ENCODE results near the gene CORIN.
"Not testable (repeated sequence)": the region's sequence is repeated elsewhere in the genome, so short reads cannot be mapped to it uniquely, and the experiment has no call there.

Gene CORIN

DNA sequence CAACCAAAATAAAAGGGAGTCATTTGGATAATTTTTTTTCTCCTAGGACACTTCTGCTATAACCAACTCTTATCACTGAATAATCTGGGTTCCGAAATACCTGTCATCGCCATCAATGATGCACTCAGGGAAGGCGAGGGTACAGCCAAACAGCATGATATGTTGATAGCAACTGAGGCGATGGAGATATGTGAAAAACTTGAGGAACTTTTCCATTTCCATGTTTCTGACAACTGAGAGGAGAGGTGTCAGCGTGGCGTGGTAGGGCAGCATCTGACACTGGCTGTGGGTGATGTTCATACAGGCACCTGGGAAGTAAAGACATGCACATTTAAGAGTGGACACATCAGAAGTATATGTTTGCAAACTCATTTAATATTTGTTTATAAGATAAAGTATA, 74.6 kb downstream of the CORIN start:
- DNase-seq = no peak

DNA sequence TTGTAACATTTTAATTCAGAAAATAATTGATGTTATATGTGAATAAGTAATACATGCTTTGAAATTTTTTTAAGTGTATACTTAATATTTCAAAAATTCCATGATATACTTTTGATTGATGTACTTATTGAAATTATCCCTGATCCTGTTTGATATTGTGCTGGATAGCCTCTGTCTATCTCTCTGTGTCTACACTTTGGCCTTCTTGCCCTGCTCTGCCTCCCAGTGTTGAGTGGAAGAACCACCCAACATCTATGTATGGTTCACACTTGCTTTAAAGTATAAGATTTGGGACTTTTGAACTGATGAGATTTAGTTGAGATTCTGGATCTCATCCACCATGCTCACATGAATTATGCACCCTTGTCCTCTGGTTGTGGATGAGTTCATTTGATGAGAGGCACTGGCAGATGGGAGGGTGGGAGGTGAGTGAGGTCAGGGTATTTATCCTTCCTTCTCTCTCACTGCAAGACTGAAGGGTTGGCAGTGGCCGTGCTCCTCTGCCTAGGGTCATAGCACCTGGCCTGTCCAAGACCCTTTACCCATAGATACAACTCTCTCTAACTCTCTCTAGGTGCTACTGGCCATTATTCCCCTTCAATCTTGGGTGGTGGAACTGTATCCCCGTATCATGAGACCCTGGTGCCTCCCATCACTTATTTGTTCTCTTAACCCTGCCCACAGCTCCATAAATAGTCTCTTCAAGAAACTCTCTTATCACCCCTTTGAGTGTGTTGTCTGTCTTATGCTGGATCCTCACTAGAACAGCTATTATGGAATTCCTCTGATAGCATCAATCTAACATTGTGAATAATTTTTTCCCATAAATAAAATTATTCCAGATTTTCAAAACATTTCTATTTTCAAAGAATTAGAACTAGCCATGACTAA, 75.2 kb downstream of the CORIN start:
- no peak for DNase-seq

DNA sequence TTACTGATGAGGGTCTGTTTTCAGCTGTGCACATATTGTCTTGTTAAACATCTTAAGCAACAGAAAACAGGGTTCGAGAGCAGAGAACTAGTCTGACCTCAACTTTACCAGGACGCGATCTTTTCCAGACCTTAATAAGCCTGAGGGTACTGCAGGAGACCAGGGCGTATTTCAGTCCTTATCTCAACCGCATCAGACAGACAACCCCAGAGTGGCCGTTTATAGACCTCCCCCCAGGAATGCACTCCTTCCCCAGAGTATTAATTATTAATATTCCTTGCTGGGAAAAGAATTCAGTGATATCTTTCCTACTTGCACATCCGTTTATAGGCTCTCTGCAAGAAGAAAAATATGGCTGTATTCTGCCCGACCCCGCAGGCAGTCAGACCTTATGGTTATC, 84.6 kb downstream of the CORIN start:
- not testable (repeated sequence) for DNase-seq

DNA sequence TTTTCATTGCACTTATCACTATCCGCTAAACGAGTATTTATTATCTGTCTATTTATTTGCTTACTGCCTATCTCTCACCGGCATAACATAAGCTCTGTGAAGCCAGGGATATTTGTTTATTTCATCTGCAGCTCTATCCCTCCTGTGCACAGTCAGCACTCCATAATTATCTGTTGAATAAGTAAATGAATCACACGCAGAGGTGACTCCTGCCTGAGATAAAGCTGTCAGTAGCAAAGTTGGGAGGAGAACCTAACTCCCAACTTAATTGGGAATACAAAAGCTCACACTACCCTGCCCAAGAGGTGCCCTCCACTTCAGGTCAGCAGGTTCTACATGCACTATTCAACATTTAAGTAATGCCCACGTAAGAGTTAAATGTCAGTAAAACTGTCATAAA, 85.7 kb downstream of the CORIN start:
- no peak for DNase-seq

DNA sequence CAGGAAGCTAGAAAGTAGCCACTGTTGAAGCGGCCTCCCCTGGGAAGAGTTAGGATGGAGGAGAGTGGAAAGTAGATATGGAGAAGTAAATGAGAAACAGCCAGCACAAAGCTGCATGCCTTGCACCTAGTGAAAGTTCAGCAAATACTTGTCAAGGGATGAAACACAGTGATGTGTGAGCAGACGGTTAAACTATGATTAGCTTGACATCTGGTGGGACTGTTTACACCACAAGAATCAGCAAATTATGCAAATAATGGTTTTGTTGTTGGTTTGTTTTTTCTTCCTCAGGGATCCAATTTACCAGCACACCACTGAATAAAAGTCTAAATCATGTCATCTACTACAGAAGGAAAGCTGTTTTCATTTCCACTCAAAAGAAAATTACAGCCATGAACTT, 87.1 kb downstream of the CORIN start:
- DNase-seq = no peak

DNA sequence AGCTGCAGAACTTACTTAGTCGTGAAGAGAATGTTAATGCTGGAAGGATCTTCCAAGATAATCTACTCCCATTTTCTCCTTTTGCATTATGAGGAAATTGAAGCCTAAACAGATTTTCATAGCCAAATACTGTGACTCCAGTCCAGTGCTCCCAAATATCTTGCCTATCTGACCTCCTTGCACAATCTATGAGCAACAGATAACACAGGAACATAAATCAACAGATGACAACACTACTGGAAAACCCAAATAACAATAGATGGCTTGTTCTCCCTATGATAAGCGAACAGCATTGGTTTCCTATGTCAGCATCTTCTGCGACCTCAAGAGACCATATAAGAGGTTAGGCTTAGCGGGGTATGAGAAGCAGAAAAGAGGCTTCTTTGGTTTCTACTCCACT, 88.0 kb downstream of the CORIN start:
- DNase-seq = no peak

DNA sequence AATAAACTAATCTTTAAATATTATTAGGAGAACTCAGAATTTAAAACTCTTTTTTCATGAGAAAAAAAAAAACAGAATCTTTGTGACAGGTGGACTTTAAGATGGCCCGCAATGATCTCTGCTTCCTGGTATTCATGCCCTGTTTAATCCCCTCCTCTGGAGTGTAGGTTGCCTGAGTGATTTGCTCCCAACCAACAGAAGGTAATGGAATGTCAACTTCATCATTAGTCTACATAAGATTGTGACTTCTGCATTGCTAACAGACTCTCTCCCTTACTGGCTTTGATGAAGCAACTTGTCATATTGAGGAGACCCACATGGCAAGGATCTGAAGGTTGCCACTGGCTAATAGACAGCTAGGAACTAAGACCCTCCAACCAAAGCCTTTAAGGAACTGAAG, 88.8 kb downstream of the CORIN start:
- DNase-seq = no peak

DNA sequence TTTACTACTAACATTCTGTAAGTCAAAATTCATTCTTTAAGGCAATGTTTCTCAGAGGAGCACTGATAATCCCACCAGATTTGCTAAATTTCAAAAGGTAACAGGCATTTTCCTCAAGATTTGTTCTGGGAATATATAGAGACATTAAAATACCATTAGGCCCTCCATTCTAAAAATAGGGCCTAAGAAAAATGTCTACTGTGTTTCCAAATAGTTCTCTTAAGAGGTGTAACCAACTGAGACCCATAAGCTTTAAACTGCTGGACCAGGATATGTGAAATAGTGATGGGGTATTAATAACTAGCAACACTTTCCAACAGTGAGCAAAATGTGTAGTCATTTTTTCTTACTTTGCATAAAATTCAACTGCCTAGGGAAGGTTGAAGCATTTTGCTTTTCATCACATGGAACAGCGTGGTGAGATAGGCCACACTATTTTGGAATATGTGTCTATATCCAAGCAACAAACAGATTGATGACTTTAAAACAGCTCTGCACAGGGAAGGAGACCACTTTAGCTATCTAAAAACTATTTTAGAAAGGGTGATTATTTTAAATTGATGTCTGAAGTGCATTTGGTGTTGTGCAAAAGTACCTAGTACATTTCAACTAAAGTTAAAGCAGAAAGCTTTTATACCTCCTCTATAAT, 89.9 kb downstream of the CORIN start:
- no peak for DNase-seq

DNA sequence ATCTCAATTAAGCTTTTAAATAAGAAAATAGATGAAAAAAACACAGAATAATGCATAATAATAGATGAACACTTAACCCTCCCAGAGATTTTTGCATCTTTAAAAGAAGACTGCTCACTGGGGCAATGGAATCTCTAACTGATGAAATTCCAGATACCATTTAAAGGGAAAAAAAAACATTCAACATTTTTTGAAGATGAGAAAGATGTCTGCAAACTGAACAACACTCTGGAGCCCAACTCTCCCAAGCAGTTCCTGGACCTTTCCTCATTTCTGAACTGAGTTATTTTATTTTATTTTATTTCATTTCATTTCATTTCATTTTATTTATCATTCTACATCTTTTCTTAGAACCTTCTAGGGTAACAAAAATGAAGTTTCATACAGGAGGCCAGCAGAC, 90.7 kb downstream of the CORIN start:
- no peak for DNase-seq

DNA sequence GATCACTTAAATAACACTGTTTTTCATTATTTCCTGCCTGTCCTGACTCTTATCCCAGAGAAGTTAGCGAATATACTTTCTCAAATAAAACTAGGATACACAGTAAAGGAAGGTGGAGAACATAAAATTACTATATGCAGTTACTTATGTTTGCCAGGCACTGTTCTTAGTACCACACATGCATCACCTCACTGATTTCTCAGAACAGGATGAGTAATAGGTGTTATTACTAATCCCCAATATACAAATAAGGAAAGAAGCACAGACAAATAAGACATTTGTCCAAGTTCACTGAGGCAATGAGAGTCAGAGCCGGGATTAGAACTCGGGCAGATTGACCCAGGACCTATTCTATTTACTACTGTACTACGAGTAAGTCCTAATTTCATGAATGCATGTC, 91.7 kb downstream of the CORIN start:
- DNase-seq = no peak

DNA sequence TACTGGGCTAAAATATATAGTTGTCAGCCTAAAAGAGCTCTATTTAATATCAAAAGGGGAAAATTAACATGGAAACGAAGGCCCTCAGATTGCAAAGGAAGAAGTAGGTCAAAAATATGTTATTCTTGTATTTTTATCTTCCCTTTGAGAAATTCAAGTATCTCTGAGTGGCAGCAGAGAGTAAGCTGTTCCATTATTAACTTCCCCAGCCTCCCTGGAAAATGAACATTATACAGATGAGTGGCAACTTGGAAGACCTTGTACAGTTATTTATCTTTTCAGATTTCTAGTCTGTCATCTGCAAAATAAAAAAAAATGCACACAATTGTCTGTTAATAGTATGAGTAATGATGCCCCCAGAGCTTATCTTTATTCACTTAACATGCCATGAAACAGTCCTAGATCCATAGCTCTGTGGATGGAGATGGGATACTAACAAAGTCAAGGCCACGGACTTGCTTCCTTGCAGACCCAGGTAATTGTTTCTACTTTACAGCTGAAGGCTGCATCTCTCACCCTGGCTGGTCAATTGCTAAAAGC, 93.0 kb downstream of the CORIN start:
- DNase-seq = no peak

DNA sequence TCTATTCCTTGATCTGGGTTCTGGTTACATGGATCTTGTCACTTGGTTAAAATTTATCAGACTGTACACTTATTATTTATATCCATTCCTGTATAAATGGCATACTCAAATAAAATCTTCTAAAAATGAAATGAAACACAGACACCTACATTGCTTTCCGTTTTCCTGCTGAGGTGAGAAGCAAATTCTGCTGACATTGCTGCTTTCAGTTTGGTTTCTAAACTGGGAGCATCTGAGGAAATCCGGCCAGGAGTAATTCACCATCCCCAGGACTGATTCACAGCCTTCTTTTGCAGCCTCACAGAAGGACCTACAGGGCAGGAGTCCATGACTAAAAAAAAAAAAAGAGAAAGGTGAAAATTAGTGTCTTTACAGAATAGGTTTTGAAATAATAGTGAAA, 93.6 kb downstream of the CORIN start:
- DNase-seq = no peak

DNA sequence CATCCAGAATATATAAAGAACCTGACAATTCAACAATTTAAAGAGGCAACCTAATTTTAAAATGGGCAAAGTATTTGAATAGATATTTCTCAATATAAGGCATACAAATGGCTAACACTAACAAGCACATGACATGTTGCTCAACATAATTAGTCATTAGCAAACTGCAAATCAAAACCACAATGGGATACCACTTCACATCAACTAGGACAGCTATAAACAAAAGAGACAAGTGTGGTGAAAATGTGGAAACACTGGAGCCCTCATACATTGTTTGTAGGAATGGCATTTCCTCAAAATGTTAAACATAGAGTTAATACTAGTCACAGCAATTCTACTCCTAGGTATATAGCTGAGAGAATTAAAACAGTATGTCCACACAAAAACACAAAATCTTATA, 96.7 kb downstream of the CORIN start:
- no peak for DNase-seq

DNA sequence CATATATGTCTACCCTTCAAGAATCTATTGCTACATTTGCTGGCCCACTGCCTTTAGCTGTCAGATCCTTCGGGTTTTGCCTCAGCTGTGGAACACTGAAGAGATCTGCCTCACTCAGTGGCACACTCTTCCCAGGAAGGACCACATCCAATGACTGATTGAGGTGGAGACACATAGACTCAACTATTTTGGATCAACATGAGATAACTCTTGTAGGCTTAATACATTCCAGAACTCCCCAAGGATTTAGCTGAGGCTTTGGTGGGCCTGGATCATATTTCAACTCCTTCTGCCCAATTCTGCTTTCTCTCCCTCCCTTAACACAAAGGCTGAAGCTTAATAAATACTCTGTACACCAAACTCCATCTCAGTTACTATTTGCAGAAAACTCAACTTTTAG, 100.5 kb downstream of the CORIN start:
- DNase-seq = no peak

DNA sequence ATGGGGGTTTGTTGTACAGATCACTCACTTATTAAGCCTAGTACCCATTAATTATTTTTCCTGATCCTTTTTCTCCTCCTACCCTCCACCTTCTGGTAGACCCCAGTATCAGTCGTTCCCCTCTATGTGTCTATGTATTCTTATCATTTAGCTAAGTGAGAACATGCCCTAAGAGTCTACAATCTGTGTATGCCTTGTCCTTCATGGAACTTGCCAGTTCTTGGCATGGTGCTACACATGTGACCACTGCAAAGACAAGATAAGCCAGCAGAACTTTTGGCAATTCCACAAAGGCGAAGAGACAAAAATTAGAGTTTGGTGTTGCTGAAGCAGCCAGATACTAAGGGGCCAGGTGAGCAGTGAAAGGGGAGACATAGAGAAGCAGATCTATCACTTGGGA, 101.3 kb downstream of the CORIN start:
- DNase-seq = no peak

DNA sequence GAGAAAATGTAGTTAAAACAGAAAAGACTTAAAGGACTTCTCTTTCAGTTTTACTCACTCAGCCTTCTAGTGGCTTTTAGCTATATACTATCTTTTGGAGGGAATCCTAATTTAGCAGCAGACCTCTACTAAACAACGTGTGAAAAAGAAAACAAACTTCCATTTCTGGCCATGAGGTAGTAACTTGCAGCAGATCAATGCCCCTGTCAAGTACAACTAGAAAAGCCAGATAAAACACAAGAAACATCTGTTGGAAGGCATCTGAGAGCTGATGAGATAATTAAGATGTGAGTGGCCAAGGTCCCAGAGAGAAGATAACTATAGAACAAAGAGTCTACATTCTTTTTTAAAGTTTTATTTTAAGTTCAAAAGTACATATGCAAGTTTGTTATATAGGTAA, 101.7 kb downstream of the CORIN start:
- no peak for DNase-seq

DNA sequence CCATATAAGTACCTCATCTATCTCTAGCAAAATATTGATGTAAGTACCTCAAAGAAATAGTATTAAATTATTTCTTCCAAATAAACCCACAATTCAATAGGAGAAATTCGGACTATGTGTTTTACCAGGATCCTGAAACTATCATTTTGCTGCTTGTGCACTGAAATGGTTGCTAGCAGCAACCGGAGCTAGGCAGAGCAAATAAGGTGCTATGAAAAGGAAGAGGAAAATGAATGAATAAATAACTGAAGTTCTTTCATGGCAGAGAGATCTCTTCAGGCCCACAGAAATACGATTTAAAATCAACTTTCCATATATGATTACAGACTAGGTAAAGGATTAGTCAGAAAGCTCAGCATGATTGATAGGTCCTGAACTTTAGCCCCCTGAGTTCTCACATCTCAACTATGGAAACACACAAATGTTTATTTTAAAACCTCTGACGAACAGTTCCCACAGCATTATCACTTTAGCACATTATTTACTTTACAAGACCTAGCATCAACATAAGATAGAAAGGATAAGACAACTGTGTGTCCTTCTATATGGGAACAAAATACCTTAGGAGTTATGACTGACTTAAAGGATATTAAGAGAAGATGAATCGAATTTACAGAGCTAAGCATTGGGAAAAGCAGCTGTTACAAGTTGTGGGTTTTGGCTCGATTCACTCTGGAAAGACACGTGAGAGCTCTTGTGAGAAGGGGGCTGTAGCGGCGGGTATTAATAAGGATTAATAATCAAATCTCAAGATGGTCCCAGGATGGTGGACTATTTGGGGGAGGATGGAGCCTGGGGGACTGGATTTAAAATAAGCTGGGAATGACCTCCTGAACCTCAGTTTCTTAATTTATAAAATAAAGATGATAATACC, 104.3 kb downstream of the CORIN start:
- no peak for DNase-seq

DNA sequence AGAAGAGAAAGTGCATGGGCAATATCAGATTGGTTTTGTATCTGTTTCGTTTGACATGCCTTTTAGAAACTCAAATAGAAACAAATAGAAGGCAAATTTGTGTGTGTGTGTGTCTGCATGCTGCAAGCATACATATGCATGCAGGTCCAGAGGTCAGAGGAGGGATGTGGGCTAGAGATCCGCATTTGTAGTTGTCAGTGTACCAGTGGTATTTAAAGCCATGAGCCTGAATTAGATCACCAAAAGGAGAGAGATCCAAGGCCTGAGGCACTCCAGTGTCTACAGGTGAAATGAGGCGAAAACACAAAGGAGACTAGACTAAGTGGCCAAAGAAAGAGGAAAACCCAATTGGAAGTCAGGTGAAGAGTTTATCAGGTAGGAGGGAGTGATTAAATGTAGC, 106.7 kb downstream of the CORIN start:
- DNase-seq = no peak

DNA sequence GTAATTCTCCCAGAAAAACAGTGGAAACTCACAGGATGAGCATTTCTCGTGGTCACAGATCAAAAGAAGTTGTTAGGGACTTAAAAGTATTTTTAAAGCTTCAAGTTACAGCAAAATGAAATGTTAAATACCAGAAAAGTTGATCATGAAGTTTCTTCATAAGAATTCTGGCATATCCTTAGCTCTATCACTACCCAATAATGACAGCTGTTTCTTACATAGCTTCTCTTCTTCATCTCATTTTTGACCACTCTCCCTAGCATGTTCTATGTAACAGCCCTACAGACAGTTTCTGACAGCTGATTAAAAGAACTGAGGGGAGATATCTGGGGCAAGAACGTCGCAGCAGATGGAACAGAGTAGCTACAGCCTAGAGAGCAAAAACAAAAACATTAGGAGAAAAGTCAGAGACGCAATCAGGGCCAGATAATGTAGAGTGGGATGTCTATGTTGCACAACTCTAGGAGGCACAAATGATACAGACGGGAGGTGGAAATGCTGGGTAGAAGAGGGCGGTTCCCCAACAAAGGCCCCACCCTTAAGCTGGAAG, 108.7 kb downstream of the CORIN start:
- no peak for DNase-seq

DNA sequence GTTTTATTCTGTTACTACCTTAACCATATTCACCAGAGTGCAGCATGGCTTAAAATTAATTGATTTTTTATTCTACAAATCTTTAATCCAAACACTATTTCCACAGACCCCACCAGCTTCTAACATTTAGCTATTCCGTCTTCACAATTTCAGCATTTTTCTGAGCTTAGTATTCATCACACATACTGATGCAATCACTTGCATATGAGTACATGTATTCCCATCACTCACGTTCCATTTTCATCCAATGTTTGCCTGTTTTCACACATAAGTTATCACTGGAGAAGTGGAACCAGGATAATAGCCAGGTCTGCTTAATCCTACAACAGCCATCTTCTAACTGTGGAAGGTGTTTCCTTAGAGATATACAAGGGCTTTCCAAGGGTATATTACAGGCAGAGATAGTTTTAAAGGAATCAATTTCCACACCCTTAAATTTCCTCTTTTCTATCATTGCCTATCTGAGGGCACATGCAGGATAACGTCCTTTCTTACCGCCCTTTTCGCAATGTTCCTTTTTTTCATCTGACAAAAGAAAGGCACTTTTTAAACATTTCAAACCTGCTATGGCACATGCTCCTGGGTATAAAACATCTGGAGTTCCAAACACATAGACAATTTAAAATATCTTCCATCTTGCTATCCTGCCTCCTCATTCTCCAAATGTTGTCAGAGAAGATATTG, 115.8 kb downstream of the CORIN start:
- DNase-seq = no peak

DNA sequence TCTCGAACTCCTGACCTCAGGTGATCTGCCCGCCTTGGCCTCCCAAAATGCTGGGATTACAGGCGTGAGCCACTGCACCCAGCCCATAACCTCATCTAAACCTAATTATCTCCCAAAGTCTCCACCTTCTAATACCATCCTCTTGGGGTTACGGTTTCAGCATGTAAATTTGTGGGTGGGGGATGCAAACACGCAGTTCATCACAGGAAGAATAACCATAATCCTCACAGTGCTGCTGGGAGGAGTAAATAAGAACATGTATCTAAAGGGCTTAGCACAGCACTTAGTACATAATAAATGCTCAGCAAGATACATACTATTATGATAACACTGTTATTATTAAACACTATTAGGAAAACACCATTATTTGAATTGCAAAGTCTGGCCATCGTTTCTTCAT, 116.4 kb downstream of the CORIN start:
- DNase-seq = no peak

DNA sequence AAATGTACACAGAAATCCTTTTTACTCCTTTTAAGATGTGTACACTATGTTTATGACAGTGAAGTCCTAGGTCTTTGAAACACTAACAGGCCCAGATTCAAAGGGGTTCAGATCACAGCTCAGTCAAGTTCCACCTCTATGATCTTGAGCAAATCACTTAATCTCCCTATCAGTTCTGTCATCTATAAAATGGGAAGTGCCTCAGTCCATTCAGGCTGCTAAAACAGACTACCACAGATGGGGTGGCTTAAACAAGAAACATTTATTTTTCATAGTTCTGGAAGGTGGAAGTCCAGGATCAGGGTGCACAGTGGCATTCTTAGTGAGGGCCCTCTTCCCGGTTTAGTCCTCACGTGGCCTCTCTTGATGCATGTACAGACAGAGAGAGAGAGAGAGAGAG, 117.1 kb downstream of the CORIN start:
- no peak for DNase-seq

DNA sequence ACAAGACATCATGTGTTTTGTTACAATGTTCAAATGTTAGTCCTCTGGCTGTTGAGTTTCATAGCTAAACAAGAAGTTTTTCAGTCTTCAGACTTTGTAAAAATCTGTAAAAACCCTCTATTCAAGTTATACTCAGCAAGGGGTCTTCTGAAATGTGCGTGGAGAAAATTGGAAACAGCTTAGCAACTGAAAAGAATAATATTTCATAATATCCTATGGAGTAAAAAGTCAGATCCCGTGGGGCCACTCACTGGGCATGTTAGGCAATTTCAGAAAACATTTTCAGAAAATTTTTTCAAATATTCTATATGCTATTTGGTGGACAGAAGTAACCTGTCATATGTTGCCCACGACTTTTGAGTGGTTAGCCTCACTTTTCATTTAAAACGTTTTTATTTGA, 118.3 kb downstream of the CORIN start:
- DNase-seq = no peak
